Heart left ventricle (tissue), 13 donors: ENCODE measurements around the gene PPIB.

Experiments
- CTCF ChIP-seq, 12 donors: fragments of 200-600 bp; sonication (generic) in 4 of 12; IDR thresholded peaks; one replicate each; pipeline versions ENCODE4 v1.5.0 to v1.8.0; 2018 to 2022; ENCODE audit warnings: antibody characterized with exemption in 12 of 12, mild to moderate bottlenecking in 5 of 12
- POLR2A ChIP-seq, 2 donors: fragments of 450-650 bp; IDR thresholded peaks; one replicate each; pipeline ENCODE4 v1.6.1; 2017; ENCODE audit warnings: antibody characterized with exemption in 2 of 2, mild to moderate bottlenecking in 2 of 2, moderate library complexity in 2 of 2
- donor health status: ischemic (EF 13 %, LVEDD 7.1; RV severe dilation, severe dysfunction).
- donor health status: DM: no; HTN: yes; CAD: no.
- donor health status: DM: no; HTN: no; CAD: no.
- donor health status: ischemic (EF 25% LVEDD 6.9; RV normal size, moderate dysfunction).
- donor health status: ischemic (EF 25% LVEDD 5.7; RV mildly dilated, moderate dysfunction).
- donor health status: ischemic (EF 35%, LVEDD 5.7; RV mildly dilated, moderate dysfunction).
- donor health status: nonischemic (EF 11% LVEDD 7.7; RV severe dilation, severe dysfunction).
- donor health status: DM: yes; HTN: yes; CAD: no.
- donor health status: PGD.
- donor health status: ischemic (EF 29% LVEDD 5.4; RV normal size, mild dysfunction).
- donor health status: nonischemic (EF 23%, LVEDD 6.1; RV moderate dilation, normal function).

- TF ChIP-seq CTCF (IDR thresholded peaks at IDR 0.05): no peak
- no peak for TF ChIP-seq POLR2A (IDR thresholded peaks at IDR 0.05)
Measured at GRCh38 chr15:64144565-64145281, 18.1 kb downstream of the PPIB start.
